ENCODE results near the gene RNF168. TPM values are rescaled to one million over a fixed set of nuclear protein-coding genes. Genes with fewer than 3 reads are reported as not detected.
"Not testable (repeated sequence)": the region's sequence is repeated elsewhere in the genome, so short reads cannot be mapped to it uniquely, and the experiment has no call there.

RNF168 gene, protein sequence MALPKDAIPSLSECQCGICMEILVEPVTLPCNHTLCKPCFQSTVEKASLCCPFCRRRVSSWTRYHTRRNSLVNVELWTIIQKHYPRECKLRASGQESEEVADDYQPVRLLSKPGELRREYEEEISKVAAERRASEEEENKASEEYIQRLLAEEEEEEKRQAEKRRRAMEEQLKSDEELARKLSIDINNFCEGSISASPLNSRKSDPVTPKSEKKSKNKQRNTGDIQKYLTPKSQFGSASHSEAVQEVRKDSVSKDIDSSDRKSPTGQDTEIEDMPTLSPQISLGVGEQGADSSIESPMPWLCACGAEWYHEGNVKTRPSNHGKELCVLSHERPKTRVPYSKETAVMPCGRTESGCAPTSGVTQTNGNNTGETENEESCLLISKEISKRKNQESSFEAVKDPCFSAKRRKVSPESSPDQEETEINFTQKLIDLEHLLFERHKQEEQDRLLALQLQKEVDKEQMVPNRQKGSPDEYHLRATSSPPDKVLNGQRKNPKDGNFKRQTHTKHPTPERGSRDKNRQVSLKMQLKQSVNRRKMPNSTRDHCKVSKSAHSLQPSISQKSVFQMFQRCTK
- 10 to 100 TPM; 13.6 to 18.1 (median 16.0) TPM for polyA plus RNA-seq (ENCODE audit: insufficient read length in 4 of 4)

DNA sequence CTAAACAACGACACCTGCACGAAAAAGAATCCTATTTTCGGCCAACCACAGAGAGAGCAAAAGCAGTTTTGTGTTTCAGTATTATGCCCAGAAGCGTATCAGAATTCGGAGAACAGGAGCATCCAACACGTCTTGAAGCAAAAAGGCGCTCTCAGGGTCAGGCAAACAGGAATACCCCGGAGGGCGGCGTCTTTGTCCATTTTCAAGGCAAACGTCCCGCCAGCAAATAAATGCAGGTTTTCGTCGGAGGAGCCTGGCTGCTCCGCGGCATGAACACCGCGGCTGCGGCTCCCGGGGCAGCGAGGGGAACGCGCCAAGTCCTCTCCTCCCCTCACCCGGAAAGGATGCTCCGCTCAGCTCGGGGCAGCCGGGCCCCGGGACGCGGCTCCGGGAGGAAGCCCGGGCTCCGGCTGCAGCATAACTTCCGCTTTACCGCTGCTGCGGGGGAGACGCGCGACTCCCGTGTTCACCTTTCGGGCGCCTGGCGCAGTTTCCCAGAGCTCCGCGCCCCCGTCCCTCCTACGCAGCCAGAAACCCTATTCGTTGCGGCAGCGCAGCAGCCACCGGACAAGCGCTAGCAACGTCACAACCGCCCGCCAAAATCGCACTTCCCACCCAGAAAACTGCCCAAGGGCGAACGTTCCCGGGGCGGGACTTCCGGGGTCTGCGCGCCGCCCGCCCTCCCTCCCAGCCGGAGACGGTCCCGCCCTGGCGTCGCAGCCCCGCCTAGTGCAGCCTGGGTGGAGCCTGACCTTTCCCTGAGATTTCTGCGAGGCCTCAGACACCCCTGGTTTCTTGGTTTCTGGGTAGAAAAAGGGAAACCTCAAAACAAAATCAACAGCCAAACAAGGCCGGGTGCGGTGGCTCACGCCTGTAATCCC is at the start of gene RNF168:
RNF168 (minus strand) TSS at position 573 of the 881 bp plus-strand sequence. CDS start 595 bp downstream, outside the sequence.
- DNase-seq (ENCODE audit: low read depth in 4 of 4, low spot score in 2 of 4), result peak; percentile 78 to 92 (median 92)

- DNase-seq (ENCODE audit: low read depth in 4 of 4, low spot score in 2 of 4), result no peak
These were observed 48.7 kb upstream of the RNF168 start for GRCh38 chr3:196552253-196552652.

GRCh38 chr3:196550172-196550571 is 46.6 kb upstream of the RNF168 start:
- not testable (repeated sequence) for DNase-seq (ENCODE audit: low read depth in 4 of 4, low spot score in 2 of 4)

GRCh38 chr3:196549312-196549711 is 45.7 kb upstream of the RNF168 start:
- DNase-seq (ENCODE audit: low read depth in 4 of 4, low spot score in 2 of 4), result not testable (repeated sequence)

GRCh38 chr3:196547067-196547466 is 43.5 kb upstream of the RNF168 start:
- no peak for DNase-seq (ENCODE audit: low read depth in 4 of 4, low spot score in 2 of 4)

GRCh38 chr3:196546537-196546936 is 43.0 kb upstream of the RNF168 start:
- DNase-seq (ENCODE audit: low read depth in 4 of 4, low spot score in 2 of 4), result no peak

- no peak for DNase-seq (ENCODE audit: low read depth in 4 of 4, low spot score in 2 of 4)
These were observed 41.0 kb upstream of the RNF168 start for GRCh38 chr3:196544491-196544992.

DNA sequence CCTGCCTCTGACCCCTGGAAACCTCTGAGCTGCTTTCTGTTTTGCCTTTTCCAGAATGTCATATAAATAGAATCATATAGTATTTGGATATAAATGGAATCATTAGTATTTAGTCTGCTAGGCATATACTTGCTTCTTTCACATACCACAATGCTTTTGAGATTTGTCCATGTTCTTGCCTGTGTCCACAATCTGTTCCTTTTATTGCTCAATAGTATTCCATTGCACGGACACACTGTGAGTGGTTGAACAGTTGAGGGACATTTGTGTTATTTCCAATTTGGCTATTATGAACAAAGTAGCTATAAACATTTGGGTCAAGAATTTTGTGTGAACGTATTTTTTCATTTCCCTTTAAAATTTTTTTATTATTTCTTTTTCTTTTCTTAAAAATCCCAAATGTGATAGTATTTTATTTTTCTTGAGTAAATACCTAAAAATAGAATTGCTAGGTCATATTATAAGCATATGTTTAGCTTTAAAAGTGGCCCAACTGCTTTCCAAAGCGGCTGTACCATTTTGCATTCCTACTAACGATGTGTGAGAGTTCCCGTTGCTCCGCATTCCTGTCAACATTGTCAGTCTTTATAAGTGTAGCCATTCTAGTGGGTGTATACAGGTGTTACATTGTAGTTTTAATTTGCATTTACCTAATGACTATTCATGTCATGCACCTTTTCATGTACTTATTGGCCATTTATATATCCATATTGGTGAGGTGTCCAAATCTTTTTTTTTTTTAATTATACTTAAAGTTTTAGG is 38.3 kb upstream of the RNF168 start:
- DNase-seq (ENCODE audit: low read depth in 4 of 4, low spot score in 2 of 4), result no peak

GRCh38 chr3:196537319-196537984 is 33.9 kb upstream of the RNF168 start:
- DNase-seq (ENCODE audit: low read depth in 4 of 4, low spot score in 2 of 4), result no peak

DNA sequence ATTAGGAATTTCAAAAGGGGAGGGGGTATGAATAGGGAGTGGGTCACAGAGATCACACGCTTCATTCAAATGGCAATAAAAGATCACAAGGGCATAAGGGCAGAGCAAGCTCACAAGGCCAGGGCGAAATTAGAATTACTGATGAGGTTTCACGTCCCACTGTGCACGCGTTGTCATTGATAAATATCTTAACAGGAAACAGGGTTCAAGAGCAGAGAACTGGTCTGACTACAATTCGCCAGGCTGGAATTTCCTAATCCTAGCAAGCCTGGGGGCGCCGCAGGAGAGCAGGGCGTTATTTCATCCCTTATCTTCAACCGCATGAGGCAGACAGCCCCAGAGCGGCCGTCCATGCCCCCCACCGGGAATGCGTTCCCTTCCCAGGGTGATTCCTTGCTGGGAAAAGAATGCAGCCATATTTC is 29.7 kb upstream of the RNF168 start:
- no peak for DNase-seq (ENCODE audit: low read depth in 4 of 4, low spot score in 2 of 4)

DNA sequence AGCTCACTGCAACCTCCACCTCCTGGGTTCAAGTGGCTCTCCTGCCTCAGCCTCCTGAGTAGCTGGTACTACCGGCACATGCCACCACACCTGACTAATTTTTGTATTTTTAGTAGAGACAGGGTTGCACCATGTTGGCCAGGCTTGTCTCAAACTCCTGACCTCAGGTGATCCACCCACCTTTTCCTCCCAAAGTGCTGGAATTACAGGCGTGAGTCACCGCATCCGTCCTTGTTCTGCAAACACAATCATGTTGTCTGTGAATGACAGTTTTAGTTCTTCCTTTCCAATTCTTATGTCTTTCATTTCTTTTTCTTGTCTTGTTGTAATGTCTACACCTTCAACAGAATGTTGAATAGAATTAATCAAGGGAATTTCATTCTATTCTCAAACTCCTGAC is 27.9 kb upstream of the RNF168 start:
- no peak for DNase-seq (ENCODE audit: low read depth in 4 of 4, low spot score in 2 of 4)

DNA sequence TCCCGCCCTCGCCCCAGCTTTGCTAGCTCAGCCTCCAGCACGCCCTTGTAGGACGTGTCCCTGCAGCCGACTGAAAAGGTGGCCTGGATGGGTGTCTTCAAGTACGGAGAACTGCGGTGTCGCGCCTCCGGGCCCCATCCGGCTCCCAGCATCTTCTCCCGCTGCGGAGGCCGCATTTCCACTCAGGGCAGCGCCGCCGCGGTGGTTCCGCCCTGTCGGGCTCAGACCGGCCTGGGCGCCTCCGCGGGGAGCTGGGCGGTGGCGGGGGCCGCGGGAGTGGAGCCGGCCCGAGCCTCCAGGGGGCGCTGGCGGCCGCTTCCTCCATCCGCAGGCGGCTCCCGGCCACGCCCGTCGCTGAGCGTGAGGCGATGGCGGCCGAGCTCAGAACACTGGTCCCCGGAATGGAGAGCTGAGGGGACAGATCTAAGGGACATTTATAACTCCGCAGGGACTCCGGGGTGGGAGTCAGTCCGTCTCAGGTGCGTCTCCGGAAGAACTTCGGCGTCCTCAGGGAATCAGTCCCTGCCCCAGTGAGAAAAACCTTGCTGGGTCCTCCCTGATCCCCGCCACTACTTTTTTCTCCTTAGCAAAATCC is 25.2 kb upstream of the RNF168 start:
- DNase-seq (ENCODE audit: low read depth in 4 of 4, low spot score in 2 of 4), result peak in 3 of 4 donors; percentile 46 to 64 (median 52)

DNA sequence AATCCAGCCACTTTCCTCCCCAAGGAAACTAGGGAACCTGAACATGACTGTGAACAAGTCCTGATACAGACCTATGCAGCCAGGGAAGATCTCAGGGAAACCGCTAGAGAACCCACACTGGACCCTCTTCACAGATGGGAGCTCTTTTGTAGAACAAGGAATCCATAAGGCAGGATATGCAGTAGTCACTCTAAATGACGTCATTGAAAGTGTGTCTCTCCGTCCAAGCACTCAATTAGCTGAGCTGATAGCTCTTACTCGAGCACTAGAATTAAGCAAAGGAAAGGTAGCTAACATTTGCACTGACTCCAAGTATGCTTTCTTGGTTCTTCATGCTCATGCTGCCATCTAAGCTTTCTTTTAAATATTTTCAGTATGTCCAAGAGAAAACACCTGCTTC is 21.6 kb upstream of the RNF168 start:
- no peak for DNase-seq (ENCODE audit: low read depth in 4 of 4, low spot score in 2 of 4)

DNA sequence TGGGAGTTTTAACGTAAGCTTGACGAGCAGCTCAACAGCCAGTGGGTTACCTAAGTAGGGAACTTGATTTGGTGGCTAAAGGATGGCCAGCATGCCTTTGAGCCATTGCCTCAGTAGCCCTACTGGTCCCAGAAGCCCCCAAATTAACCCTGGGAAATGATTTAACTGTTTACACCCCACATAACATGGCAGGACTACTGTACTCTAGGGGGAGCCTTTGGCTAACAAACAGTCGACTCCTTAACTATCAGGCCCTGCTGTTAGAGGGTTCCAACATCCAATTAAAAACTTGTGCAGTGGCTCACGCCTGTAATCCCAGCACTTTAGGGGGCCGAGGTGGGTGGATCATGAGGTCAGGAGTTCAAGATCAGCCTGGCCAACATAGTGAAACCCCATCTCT is 21.0 kb upstream of the RNF168 start:
- DNase-seq (ENCODE audit: low read depth in 4 of 4, low spot score in 2 of 4), result no peak

GRCh38 chr3:196523841-196524240 is 20.3 kb upstream of the RNF168 start:
- DNase-seq (ENCODE audit: low read depth in 4 of 4, low spot score in 2 of 4), result no peak

DNA sequence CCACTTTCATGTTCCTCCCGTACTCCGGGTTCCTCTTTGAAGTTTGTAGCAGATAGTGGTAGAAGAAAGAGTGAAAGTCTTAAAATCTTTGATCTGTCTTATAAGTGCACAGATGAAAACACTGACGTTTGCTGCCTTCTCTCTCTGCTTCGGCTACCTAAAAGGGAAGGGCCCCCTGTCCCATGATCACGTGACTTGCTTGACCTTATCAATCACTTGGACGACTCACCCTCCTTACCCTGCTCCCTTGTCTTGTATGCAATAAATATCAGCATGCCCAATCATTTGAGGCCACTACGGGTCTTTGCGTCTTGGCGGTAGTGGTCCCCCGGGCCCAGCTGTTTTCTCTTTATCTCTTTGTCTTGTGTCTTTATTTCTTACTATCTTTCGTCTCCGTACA is 17.7 kb upstream of the RNF168 start:
- DNase-seq (ENCODE audit: low read depth in 4 of 4, low spot score in 2 of 4), result not testable (repeated sequence)

DNA sequence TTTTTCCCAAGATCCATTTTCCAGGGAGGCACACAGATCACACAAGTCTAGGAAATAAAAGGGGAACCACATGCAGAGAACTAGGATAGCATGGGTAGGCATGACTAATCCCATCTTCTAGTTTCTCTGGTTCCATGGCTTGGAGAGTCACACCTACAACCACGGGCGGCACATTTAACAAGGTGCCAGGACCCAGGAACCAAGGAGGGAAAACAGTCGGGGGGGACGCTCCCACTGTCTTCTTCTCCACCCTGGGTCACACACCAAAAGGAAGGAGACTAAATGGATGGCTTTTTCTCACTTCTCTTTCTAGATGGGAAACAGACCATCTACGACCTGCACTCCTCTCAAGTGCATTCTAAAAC is 16.1 kb upstream of the RNF168 start:
- DNase-seq (ENCODE audit: low read depth in 4 of 4, low spot score in 2 of 4), result no peak

DNA sequence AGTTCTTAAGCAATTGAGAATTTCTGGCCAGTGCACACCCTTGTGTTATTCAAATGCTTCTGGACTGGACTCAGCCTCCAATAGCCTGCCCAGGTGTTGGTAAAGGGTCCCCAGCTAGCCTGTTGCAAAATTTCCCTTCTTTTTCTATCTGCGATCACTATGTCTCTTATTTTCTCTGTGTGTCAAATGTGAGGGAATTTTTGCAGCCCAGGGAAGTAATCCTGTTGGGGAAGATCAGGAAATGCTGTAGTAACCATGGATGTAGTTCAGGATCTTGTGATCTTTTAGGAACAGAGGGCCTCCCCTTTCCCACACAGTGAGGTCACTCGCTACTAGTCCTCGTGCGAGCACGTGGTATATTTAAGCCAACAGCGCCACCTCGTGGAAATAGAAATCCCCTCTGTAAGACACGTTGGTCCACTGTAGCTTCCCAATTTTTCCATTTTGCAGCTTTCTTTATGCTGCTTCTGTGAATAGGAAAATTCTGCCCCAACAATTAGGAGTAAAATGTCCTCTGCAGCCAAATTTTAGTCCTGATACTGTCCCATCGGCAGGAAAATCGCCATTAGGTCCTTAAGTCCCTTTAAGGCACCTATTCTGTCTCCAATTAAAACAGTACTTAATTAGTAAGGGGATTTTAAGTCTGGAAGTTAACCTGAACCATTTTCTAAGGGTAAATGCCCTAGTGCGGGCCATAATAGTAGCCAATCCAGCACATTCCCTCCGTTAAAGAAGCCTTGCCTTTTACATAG is 15.6 kb upstream of the RNF168 start:
- no peak for DNase-seq (ENCODE audit: low read depth in 4 of 4, low spot score in 2 of 4)

GRCh38 chr3:196517919-196518318 is 14.4 kb upstream of the RNF168 start:
- DNase-seq (ENCODE audit: low read depth in 4 of 4, low spot score in 2 of 4), result no peak

All from left renal cortex interstitium (tissue), 4 donors.